Memory B cell (primary cell): ENCODE measurements around the gene SNRPA1.

Source experiments
- ATAC-seq: fragments of 150-1000 bp; cut with Tn5 transposase; 2 replicates; pipeline ENCODE4 v1.10.0; 2021; ENCODE audit warnings: low read depth, mild to moderate bottlenecking, moderate library complexity
- DNase-seq, 2 donors: peaks; one replicate each; pipeline ENCODE4 v3.0.0; 2022; ENCODE audit warnings: low spot score in 2 of 2
- H3K27ac Mint-ChIP-seq: one replicate; pipeline ENCODE4 v1.8.0; 2022; ENCODE audit warnings: mild to moderate bottlenecking, moderate library complexity, mixed read lengths
- H3K27me3 Mint-ChIP-seq: one replicate; pipeline ENCODE4 v1.8.0; 2022; ENCODE audit warnings: mixed read lengths
- H3K36me3 Mint-ChIP-seq: one replicate; pipeline ENCODE4 v1.8.0; 2022; ENCODE audit warnings: mild to moderate bottlenecking, mixed read lengths
- H3K4me1 Mint-ChIP-seq: one replicate; pipeline ENCODE4 v1.8.0; 2022; ENCODE audit warnings: mixed read lengths
- H3K4me3 Mint-ChIP-seq: one replicate; pipeline ENCODE4 v1.8.0; 2022; ENCODE audit warnings: mild to moderate bottlenecking, moderate library complexity, mixed read lengths
- H3K9me3 Mint-ChIP-seq: one replicate; pipeline ENCODE4 v1.8.0; 2022; ENCODE audit warnings: mixed read lengths

The SNRPA1 gene

GRCh38 chr15:101269479-101270223, 25.4 kb downstream of the SNRPA1 start:
- Mint-ChIP-seq H3K27me3 (no peaks in the 10 kb centered on the region), H3K4me1 (no peaks in the 10 kb centered on the region), H3K9me3 (no peaks in the 10 kb centered on the region), H3K27ac (no peak overlapping the region), H3K36me3 (peaks cover 27% of the 10 kb centered on the region), H3K4me3 (no peak overlapping the region)
- ATAC-seq = no peak
- no peak for DNase-seq

GRCh38 chr15:101267320-101268104, 27.5 kb downstream of the SNRPA1 start:
- Mint-ChIP-seq H3K27me3 (peaks cover under 1% of the 10 kb centered on the region), H3K9me3 (no peaks in the 10 kb centered on the region), H3K36me3 (peaks cover 13% of the 10 kb centered on the region), H3K4me3 (no peak overlapping the region), H3K27ac (no peak overlapping the region), H3K4me1 (no peaks in the 10 kb centered on the region)
- ATAC-seq (no peak), DNase-seq (no peak)

- peaks cover 9% of the 10 kb centered on the region for H3K36me3 Mint-ChIP-seq
- DNase-seq = no peak
- ATAC-seq = no peak
- H3K27me3 Mint-ChIP-seq = peaks cover 2% of the 10 kb centered on the region
- H3K27ac Mint-ChIP-seq = no peak overlapping the region
- no peaks in the 10 kb centered on the region for H3K4me1 Mint-ChIP-seq
- no peak overlapping the region for H3K4me3 Mint-ChIP-seq
- no peaks in the 10 kb centered on the region for H3K9me3 Mint-ChIP-seq
Measured at GRCh38 chr15:101266787-101267186, 28.3 kb downstream of the SNRPA1 start.

GRCh38 chr15:101266034-101266433, 29.0 kb downstream of the SNRPA1 start:
- ATAC-seq = no peak
- Mint-ChIP-seq H3K4me3 (no peak overlapping the region), H3K9me3 (no peaks in the 10 kb centered on the region), H3K4me1 (no peaks in the 10 kb centered on the region), H3K27me3 (peaks cover 2% of the 10 kb centered on the region), H3K36me3 (peaks cover 3% of the 10 kb centered on the region), H3K27ac (no peak overlapping the region)
- DNase-seq = no peak

GRCh38 chr15:101264911-101265641, 30.0 kb downstream of the SNRPA1 start:
- no peak overlapping the region for H3K4me3 Mint-ChIP-seq
- ATAC-seq = no peak
- DNase-seq = no peak
- no peaks in the 10 kb centered on the region for H3K4me1 Mint-ChIP-seq
- H3K9me3 Mint-ChIP-seq = no peaks in the 10 kb centered on the region
- peaks cover 3% of the 10 kb centered on the region for H3K36me3 Mint-ChIP-seq
- H3K27me3 Mint-ChIP-seq = peaks cover 2% of the 10 kb centered on the region
- no peak overlapping the region for H3K27ac Mint-ChIP-seq

- Mint-ChIP-seq H3K4me1 (no peaks in the 10 kb centered on the region), H3K9me3 (no peaks in the 10 kb centered on the region), H3K27me3 (peaks cover 3% of the 10 kb centered on the region), H3K36me3 (peaks cover 1% of the 10 kb centered on the region), H3K4me3 (no peak overlapping the region), H3K27ac (no peak overlapping the region)
- DNase-seq (no peak), ATAC-seq (no peak)
Measured at GRCh38 chr15:101264011-101264410, 31.0 kb downstream of the SNRPA1 start.

GRCh38 chr15:101262551-101262950, 32.5 kb downstream of the SNRPA1 start:
- ATAC-seq (no peak), DNase-seq (no peak)
- H3K4me1 Mint-ChIP-seq = no peaks in the 10 kb centered on the region
- no peak overlapping the region for H3K27ac Mint-ChIP-seq
- H3K36me3 Mint-ChIP-seq = no peaks in the 10 kb centered on the region
- H3K9me3 Mint-ChIP-seq = no peaks in the 10 kb centered on the region
- H3K4me3 Mint-ChIP-seq = no peak overlapping the region
- H3K27me3 Mint-ChIP-seq = peaks cover 3% of the 10 kb centered on the region

GRCh38 chr15:101258238-101259144, 36.6 kb downstream of the SNRPA1 start:
- H3K4me3 Mint-ChIP-seq = no peak overlapping the region
- peak; percentile 74 for ATAC-seq
- H3K9me3 Mint-ChIP-seq = no peaks in the 10 kb centered on the region
- no peak overlapping the region for H3K27ac Mint-ChIP-seq
- H3K36me3 Mint-ChIP-seq = no peaks in the 10 kb centered on the region
- DNase-seq = peak in 1 of 2 donors; percentile 46
- no peaks in the 10 kb centered on the region for H3K4me1 Mint-ChIP-seq
- H3K27me3 Mint-ChIP-seq = peaks cover 3% of the 10 kb centered on the region

- Mint-ChIP-seq H3K36me3 (no peaks in the 10 kb centered on the region), H3K9me3 (no peaks in the 10 kb centered on the region), H3K27ac (no peak overlapping the region), H3K27me3 (peaks cover 2% of the 10 kb centered on the region), H3K4me3 (no peak overlapping the region), H3K4me1 (peaks cover 7% of the 10 kb centered on the region)
- ATAC-seq (no peak), DNase-seq (no peak)
Measured at GRCh38 chr15:101256757-101257156, 38.3 kb downstream of the SNRPA1 start.

GRCh38 chr15:101255615-101256241, 39.3 kb downstream of the SNRPA1 start:
- Mint-ChIP-seq H3K4me1 (peaks cover 7% of the 10 kb centered on the region), H3K27ac (no peak overlapping the region), H3K4me3 (no peak overlapping the region), H3K27me3 (peaks cover 2% of the 10 kb centered on the region), H3K9me3 (no peaks in the 10 kb centered on the region), H3K36me3 (no peaks in the 10 kb centered on the region)
- no peak for ATAC-seq
- no peak for DNase-seq

- Mint-ChIP-seq H3K4me3 (no peak overlapping the region), H3K4me1 (peaks cover 12% of the 10 kb centered on the region), H3K9me3 (no peaks in the 10 kb centered on the region), H3K36me3 (no peaks in the 10 kb centered on the region), H3K27ac (no peak overlapping the region), H3K27me3 (peaks cover 2% of the 10 kb centered on the region)
- no peak for DNase-seq
- no peak for ATAC-seq
Measured at GRCh38 chr15:101255051-101255395, 40.0 kb downstream of the SNRPA1 start.

GRCh38 chr15:101254157-101255050, 40.6 kb downstream of the SNRPA1 start:
- Mint-ChIP-seq H3K27ac (no peak overlapping the region), H3K36me3 (no peaks in the 10 kb centered on the region), H3K9me3 (no peaks in the 10 kb centered on the region), H3K27me3 (no peaks in the 10 kb centered on the region), H3K4me1 (peaks cover 13% of the 10 kb centered on the region), H3K4me3 (no peak overlapping the region)
- no peak for ATAC-seq
- no peak for DNase-seq
